Measurements from ENCODE around the gene PHF13. TPM values are rescaled to one million over a fixed set of nuclear protein-coding genes. Genes with fewer than 3 reads are reported as not detected.

PHF13 gene
- total and polyA plus RNA-seq, 9 of the 15 experiments (the other 6 are each of a cell fraction or from before 2014, with no cell fraction given) = 1.8 to 36.1 (median 11.7) TPM

DNA sequence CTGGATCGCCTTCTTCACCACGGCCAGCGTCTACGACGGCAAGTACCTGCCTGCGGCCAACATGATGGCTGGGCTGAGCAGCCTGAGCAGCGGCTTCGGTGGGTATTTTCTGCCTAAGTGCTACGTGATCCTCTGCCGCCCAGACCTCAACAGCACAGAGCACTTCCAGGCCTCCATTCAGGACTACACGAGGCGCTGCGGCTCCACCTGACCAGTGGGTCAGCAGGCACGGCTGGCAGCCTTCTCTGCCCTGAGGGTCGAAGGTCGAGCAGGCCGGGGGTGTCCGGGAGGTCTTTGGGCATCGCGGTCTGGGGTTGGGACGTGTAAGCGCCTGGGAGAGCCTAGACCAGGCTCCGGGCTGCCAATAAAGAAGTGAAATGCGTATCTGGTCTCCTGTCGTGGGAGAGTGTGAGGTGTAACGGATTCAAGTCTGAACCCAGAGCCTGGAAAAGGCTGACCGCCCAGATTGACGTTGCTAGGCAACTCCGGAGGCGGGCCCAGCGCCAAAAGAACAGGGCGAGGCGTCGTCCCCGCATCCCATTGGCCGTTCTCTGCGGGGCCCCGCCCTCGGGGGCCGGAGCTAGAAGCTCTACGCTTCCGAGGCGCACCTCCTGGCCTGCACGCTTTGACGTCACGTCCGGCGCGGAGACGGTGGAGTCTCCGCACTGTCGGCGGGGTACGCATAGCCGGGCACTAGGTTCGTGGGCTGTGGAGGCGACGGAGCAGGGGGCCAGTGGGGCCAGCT is 34.0 kb upstream of the PHF13 start, which contains the start of gene ZBTB48 (continued):
- TF ChIP-seq POLR3A (IDR thresholded peaks at IDR 0.05; ENCODE audit: borderline replicate concordance, extremely low read depth, insufficient read depth, insufficient read length) = no peak
- no peak for TF ChIP-seq GTF2A2 (tag; IDR thresholded peaks at IDR 0.05)
- TF ChIP-seq ZZZ3 (IDR thresholded peaks at IDR 0.05) = no peak
- no peak for TF ChIP-seq HMG20A (CRISPR knock-in tag; conservative IDR thresholded peaks at IDR 0.05)
- no peak for TF ChIP-seq GTF2E2 (tag; IDR thresholded peaks at IDR 0.05)
- no peak for TF ChIP-seq ZNF140 (CRISPR knock-in tag; IDR thresholded peaks at IDR 0.05)
- TF ChIP-seq, protein P1, sequence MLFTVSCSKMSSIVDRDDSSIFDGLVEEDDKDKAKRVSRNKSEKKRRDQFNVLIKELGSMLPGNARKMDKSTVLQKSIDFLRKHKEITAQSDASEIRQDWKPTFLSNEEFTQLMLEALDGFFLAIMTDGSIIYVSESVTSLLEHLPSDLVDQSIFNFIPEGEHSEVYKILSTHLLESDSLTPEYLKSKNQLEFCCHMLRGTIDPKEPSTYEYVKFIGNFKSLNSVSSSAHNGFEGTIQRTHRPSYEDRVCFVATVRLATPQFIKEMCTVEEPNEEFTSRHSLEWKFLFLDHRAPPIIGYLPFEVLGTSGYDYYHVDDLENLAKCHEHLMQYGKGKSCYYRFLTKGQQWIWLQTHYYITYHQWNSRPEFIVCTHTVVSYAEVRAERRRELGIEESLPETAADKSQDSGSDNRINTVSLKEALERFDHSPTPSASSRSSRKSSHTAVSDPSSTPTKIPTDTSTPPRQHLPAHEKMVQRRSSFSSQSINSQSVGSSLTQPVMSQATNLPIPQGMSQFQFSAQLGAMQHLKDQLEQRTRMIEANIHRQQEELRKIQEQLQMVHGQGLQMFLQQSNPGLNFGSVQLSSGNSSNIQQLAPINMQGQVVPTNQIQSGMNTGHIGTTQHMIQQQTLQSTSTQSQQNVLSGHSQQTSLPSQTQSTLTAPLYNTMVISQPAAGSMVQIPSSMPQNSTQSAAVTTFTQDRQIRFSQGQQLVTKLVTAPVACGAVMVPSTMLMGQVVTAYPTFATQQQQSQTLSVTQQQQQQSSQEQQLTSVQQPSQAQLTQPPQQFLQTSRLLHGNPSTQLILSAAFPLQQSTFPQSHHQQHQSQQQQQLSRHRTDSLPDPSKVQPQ (CRISPR knock-in tag; IDR thresholded peaks at IDR 0.05; ENCODE audit: borderline replicate concordance) = no peak
- TF ChIP-seq ZBTB8A (IDR thresholded peaks at IDR 0.05; ENCODE audit: partially characterized antibody) = no peak
- TF ChIP-seq, protein P2, sequence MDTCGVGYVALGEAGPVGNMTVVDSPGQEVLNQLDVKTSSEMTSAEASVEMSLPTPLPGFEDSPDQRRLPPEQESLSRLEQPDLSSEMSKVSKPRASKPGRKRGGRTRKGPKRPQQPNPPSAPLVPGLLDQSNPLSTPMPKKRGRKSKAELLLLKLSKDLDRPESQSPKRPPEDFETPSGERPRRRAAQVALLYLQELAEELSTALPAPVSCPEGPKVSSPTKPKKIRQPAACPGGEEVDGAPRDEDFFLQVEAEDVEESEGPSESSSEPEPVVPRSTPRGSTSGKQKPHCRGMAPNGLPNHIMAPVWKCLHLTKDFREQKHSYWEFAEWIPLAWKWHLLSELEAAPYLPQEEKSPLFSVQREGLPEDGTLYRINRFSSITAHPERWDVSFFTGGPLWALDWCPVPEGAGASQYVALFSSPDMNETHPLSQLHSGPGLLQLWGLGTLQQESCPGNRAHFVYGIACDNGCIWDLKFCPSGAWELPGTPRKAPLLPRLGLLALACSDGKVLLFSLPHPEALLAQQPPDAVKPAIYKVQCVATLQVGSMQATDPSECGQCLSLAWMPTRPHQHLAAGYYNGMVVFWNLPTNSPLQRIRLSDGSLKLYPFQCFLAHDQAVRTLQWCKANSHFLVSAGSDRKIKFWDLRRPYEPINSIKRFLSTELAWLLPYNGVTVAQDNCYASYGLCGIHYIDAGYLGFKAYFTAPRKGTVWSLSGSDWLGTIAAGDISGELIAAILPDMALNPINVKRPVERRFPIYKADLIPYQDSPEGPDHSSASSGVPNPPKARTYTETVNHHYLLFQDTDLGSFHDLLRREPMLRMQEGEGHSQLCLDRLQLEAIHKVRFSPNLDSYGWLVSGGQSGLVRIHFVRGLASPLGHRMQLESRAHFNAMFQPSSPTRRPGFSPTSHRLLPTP (IDR thresholded peaks at IDR 0.05; ENCODE audit: borderline replicate concordance, extremely low read depth, insufficient read length) = no peak
- no peak for TF ChIP-seq POU5F1 (IDR thresholded peaks at IDR 0.05; ENCODE audit: borderline replicate concordance, low read depth, low read length, partially characterized antibody)
- no peak for TF ChIP-seq TRIM24 (IDR thresholded peaks at IDR 0.05)
- TF ChIP-seq, protein P3, sequence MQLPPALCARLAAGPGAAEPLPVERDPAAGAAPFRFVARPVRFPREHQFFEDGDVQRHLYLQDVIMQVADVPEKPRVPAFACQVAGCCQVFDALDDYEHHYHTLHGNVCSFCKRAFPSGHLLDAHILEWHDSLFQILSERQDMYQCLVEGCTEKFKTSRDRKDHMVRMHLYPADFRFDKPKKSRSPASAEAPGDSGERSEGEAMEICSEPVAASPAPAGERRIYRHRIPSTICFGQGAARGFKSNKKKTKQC (CRISPR knock-in tag; IDR thresholded peaks at IDR 0.05) = no peak
- no peak for TF ChIP-seq SMARCE1 (IDR thresholded peaks at IDR 0.05)
- TF ChIP-seq, protein P4, sequence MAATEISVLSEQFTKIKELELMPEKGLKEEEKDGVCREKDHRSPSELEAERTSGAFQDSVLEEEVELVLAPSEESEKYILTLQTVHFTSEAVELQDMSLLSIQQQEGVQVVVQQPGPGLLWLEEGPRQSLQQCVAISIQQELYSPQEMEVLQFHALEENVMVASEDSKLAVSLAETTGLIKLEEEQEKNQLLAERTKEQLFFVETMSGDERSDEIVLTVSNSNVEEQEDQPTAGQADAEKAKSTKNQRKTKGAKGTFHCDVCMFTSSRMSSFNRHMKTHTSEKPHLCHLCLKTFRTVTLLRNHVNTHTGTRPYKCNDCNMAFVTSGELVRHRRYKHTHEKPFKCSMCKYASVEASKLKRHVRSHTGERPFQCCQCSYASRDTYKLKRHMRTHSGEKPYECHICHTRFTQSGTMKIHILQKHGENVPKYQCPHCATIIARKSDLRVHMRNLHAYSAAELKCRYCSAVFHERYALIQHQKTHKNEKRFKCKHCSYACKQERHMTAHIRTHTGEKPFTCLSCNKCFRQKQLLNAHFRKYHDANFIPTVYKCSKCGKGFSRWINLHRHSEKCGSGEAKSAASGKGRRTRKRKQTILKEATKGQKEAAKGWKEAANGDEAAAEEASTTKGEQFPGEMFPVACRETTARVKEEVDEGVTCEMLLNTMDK (IDR thresholded peaks at IDR 0.05; ENCODE audit: borderline replicate concordance, insufficient read depth, low read depth, low read length, poor library complexity, severe bottlenecking) = no peak
- TF ChIP-seq, protein P5, sequence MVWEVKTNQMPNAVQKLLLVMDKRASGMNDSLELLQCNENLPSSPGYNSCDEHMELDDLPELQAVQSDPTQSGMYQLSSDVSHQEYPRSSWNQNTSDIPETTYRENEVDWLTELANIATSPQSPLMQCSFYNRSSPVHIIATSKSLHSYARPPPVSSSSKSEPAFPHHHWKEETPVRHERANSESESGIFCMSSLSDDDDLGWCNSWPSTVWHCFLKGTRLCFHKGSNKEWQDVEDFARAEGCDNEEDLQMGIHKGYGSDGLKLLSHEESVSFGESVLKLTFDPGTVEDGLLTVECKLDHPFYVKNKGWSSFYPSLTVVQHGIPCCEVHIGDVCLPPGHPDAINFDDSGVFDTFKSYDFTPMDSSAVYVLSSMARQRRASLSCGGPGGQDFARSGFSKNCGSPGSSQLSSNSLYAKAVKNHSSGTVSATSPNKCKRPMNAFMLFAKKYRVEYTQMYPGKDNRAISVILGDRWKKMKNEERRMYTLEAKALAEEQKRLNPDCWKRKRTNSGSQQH (CRISPR knock-in tag; IDR thresholded peaks at IDR 0.05) = no peak
- TF ChIP-seq MTA2 (IDR thresholded peaks at IDR 0.05; ENCODE audit: low read depth) = no peak

All from K562 (cell line).